NT2/D1 (cell line): ENCODE data around the gene CLSTN2.

Experiments
- YY1 ChIP-seq: IDR thresholded peaks from 2 replicates; pipeline ENCODE4 v1.6.1; 2011; ENCODE audit not compliant: insufficient read length, insufficient read depth
- ZNF274 ChIP-seq: IDR thresholded peaks from 2 replicates; pipeline ENCODE4 v1.6.1; 2011; ENCODE audit warnings: mild to moderate bottlenecking, low read depth, low read length

GRCh38 chr3:140316868-140317400 is 381.9 kb downstream of the CLSTN2 start:
- TF ChIP-seq YY1: no peak
- TF ChIP-seq ZNF274: no peak
